Measurements from ENCODE around the gene PHACTR1.

PHACTR1 gene

GRCh38 chr6:13247627-13248026 is 531.1 kb downstream of the PHACTR1 start:
- in situ Hi-C loops (cut with HindIII; ENCODE audit: low sequenced_read_pairs) = no loop called here

- in situ Hi-C loops (cut with HindIII; ENCODE audit: low sequenced_read_pairs) = no loop called here
These were observed 531.5 kb downstream of the PHACTR1 start for GRCh38 chr6:13248053-13248452.

DNA sequence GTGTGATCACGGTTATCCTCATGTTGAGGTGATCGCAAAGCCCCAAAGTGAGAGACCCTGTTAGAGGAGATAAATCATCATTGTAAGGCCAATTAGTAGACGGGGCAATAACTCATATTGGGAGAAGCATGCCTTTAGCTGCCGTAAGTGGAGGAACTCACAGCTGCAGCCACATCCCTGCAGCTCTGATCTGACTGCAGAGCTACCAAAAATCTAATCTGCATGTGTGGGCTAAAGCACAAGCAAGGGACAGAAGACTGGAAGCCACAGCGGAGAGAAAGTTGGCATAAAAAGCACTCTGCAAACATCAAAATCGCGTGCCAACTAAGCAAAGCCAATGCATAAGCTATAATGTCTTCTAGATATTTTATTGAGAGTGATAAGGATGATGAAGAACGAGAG is 532.0 kb downstream of the PHACTR1 start:
- in situ Hi-C loops (cut with HindIII; ENCODE audit: low sequenced_read_pairs) = no loop called here

DNA sequence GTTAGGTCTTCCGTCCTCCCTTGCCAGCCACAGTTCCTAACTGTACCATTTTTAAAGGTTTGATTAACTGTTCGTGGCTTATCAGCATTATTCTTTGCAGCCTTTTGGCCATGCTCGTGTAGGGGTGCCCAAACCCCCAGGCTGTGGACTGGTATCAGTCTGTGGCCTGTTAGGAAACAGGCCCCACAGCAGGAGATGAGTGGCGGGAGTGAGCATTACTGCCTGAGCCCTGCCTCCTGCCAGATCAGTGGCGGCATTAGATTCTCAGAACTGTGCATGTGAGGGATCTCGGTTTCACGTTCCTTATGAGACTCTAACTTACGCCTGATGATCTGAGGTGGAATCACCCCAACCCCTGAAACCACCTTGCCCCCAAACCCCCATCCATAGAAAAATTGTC is 532.4 kb downstream of the PHACTR1 start:
- in situ Hi-C loops (cut with HindIII; ENCODE audit: low sequenced_read_pairs) = no loop called here

- in situ Hi-C loops (cut with HindIII; ENCODE audit: low sequenced_read_pairs) = no loop called here
These were observed 533.2 kb downstream of the PHACTR1 start for GRCh38 chr6:13249817-13250216.

GRCh38 chr6:13250703-13251102 is 534.1 kb downstream of the PHACTR1 start:
- in situ Hi-C loops (cut with HindIII; ENCODE audit: low sequenced_read_pairs) = no loop called here

- in situ Hi-C loops (cut with HindIII; ENCODE audit: low sequenced_read_pairs) = no loop called here
These were observed 534.7 kb downstream of the PHACTR1 start for GRCh38 chr6:13251242-13251641.

GRCh38 chr6:13252790-13253189 is 536.2 kb downstream of the PHACTR1 start:
- in situ Hi-C loops (cut with HindIII; ENCODE audit: low sequenced_read_pairs) = no loop called here

GRCh38 chr6:13253272-13253671 is 536.7 kb downstream of the PHACTR1 start:
- in situ Hi-C loops (cut with HindIII; ENCODE audit: low sequenced_read_pairs) = no loop called here

DNA sequence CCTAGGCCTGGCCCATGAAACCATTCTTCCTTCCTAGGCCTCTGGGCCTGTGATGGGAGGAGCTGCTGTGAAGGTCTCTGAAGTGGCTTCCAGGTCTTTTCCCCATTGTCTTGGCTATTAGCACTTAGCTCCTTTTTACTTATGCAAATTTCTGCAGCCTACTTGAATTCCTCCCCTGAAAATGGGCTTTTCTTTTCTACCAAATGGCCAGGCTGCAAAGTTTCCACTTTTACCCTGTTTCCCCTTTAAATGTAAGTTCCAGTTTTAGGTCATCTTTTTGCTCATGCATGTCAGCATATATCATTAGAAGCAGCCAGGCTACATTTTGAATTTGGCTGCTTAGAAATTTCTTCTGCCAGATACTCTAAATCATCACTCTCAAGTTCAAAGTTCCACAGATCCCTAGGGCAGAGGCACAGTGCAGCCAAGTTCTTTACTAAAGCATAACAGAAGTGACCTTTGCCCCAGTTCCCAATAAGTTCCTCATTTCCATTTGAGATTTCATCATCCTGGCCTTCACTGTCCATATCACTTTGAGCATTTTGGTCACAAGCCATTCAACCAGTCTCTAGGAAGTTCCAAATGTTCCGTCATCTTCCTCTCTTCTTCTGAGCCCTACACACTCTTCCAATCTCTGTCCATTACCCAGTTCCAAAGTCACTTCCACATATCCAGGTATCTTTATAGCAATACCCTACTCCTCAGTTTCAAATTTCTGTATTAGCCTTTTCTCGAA is 539.9 kb downstream of the PHACTR1 start:
- in situ Hi-C loops (cut with HindIII; ENCODE audit: low sequenced_read_pairs) = no loop called here

GRCh38 chr6:13259393-13259792 is 542.8 kb downstream of the PHACTR1 start:
- in situ Hi-C loops (cut with HindIII; ENCODE audit: low sequenced_read_pairs) = no loop called here

GRCh38 chr6:13260101-13260598 is 543.6 kb downstream of the PHACTR1 start:
- in situ Hi-C loops (cut with HindIII; ENCODE audit: low sequenced_read_pairs) = no loop called here

GRCh38 chr6:13260831-13261230 is 544.3 kb downstream of the PHACTR1 start:
- in situ Hi-C loops (cut with HindIII; ENCODE audit: low sequenced_read_pairs) = no loop called here

- in situ Hi-C loops (cut with HindIII; ENCODE audit: low sequenced_read_pairs) = no loop called here
These were observed 545.0 kb downstream of the PHACTR1 start for GRCh38 chr6:13261464-13261994.

- in situ Hi-C loops (cut with HindIII; ENCODE audit: low sequenced_read_pairs) = no loop called here
These were observed 546.0 kb downstream of the PHACTR1 start for GRCh38 chr6:13262302-13263230.

GRCh38 chr6:13263669-13264068 is 547.1 kb downstream of the PHACTR1 start:
- in situ Hi-C loops (cut with HindIII; ENCODE audit: low sequenced_read_pairs) = no loop called here

GRCh38 chr6:13267142-13267651 is 550.6 kb downstream of the PHACTR1 start:
- in situ Hi-C loops (cut with HindIII; ENCODE audit: low sequenced_read_pairs) = no loop called here

- in situ Hi-C loops (cut with HindIII; ENCODE audit: low sequenced_read_pairs) = no loop called here
These were observed 552.4 kb downstream of the PHACTR1 start for GRCh38 chr6:13268913-13269518.

DNA sequence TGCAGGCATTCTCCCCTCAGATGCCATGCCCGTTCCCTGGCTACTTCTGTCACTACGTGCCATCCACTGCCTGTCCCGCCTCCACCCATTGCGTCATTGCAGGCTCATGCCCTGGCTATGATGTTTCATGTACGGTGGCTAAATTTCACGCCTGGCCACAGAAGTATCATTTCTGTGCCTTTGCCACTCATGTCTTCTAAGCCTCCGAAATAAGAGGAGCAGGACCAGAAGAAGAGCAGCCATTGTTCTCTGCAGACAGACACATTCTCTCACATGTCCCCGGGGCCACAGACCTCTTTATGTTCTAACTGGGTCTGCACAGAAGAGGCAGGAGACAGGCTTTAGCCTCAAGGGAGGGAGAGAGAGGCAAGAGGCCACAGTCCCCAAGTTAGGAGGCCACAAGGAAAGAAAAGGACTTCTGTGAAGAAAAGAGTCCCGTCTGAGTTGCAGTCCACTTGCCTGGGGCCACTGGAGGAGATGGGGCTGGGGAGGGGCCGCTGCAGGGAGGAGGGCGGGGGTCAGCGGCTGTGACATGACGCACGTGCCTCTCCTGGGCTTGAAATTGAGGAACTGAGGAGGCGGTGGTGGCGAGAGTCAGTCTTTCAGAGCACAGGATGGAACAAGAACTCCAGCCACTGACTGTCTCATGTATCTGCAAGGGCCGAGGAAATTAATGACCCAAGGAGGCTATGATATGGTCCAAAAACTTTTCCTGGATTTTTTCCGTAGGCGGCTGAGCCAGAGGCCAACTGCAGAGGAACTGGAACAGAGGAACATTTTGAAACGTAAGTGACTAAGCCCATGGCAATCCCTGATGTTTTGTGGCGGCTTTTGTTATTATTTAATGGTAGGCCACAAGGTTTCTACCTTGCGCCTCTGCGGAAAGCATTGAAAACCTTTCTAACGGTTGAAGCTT is 555.8 kb downstream of the PHACTR1 start:
- in situ Hi-C loops (cut with HindIII; ENCODE audit: low sequenced_read_pairs) = no loop called here

Data from DLD1 (cell line).